GM18861 (cell line): ENCODE results near the gene RAET1L.
"Not testable (repeated sequence)": the region's sequence is repeated elsewhere in the genome, so short reads cannot be mapped to it uniquely, and the experiment has no call there.

Experiments
- ATAC-seq: cut with Tn5 transposase; IDR thresholded peaks from one replicate; pipeline ENCODE4 v1.9.1; 2021; ENCODE audit not compliant: unreplicated experiment

RAET1L gene

GRCh38 chr6:150044621-150045145 is 19.4 kb upstream of the RAET1L start:
- ATAC-seq, result no peak

- ATAC-seq, result no peak
These were observed 18.4 kb upstream of the RAET1L start for GRCh38 chr6:150043501-150044412.

GRCh38 chr6:150043096-150043495 is 17.8 kb upstream of the RAET1L start:
- ATAC-seq, result no peak

DNA sequence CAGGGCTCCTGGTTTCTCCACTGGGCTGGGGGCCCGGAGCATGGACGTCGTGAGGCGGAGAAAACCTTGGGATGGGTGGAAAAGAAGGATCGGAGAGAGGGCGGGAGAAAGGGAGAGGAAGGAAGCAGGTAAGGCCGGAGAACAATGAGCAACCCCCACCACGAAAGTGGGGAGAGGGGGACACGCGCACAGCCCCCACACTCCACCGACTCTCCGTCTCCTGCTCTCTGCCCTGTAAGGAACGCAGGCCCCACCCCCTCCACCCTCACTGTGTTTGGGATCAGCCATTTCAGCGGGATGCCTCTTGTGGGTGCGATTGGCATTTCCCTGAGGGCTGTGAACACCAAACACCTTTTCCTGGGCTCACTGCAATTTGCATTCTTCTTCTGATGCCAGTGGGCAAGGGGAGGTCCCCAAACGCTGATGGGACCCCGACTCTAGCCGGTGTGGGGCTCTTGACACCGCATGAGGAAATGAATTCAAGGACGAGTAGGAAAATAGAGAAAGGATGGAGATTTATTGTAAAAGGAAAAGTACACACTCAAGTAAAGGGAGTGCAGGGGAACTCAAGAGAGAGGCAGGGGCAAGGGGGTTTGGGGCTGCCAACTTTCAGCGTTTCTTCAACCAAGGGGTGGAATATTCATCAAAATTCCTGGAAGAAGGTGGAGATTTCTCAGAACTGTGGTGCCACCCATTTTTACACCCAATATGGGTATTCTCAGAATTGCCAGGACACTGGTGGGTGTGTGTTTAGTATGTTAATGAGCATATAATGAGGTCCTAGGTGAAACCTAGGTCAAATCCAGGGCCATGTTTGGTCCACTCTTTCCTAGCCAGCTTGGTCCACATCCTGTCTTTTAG is 13.1 kb upstream of the RAET1L start:
- ATAC-seq, result no peak

- no peak for ATAC-seq
These were observed 12.3 kb upstream of the RAET1L start for GRCh38 chr6:150037526-150038201.

DNA sequence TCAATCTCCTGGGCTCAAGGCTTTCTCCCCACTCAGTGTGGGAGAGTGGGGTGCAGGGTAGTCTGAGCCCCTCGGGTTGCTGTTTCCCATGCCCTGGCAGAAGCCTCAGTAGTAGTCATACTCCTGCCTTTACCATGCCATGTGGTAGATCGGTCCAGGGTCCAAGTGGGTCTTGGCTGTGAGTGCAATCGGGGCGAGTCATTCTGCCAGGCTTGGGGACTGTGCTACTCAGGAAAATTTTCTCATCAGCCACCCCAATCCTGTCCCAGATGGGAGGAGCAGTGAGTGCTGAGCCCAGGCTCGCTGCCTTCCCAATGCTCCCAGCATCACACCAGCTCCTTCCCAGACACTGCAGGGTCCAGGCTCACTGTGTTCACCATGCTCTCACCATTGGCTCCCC is 10.7 kb upstream of the RAET1L start:
- ATAC-seq, result no peak

DNA sequence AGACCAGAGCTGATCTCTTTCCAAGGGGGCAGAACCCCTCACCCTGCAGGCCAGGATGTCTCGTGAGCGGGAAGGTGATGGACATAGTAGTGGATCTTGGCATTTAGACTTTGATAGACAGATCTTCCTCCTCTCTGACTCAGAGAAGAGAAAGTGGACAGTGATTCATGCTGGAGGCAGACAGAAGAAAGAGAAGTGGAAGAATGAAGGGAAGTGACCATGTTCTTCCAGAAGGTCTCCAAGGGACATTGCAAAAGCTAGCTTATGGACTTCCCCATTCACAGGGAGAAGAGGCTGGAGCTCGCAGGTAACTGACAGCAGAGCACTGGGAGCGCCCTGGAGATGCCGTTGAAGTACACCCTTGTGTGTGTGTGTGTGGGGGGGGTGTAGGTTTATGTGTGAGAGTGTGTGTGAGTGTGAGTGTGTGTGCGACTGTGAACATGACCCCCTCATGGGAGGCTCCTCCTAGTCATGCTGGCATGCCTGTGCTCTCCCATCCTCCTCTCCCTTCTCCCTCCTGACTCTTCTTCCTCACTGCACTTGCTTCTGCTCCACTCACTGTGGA is 8.0 kb upstream of the RAET1L start:
- ATAC-seq, result no peak

DNA sequence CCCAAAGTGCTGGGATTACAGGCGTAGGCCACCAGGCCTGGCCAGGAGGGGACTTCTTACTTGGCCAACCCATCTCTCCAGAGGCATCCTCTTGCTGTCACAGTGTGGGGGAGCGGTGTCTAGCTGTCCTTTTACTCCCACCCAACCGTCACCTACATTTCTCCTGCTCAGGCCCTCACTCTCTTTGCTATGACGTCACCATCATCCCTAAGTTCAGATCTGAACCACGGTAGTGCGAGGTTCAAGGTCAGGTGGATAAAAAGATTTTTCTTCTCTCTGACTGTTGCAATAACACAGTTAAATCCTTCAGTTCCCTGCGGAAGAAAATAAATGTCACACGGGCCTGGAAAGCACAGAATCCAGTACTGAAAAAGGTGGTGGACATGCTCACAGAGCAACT is 7.3 kb upstream of the RAET1L start:
- ATAC-seq, result no peak

GRCh38 chr6:150030611-150031010 is 5.3 kb upstream of the RAET1L start:
- no peak for ATAC-seq

DNA sequence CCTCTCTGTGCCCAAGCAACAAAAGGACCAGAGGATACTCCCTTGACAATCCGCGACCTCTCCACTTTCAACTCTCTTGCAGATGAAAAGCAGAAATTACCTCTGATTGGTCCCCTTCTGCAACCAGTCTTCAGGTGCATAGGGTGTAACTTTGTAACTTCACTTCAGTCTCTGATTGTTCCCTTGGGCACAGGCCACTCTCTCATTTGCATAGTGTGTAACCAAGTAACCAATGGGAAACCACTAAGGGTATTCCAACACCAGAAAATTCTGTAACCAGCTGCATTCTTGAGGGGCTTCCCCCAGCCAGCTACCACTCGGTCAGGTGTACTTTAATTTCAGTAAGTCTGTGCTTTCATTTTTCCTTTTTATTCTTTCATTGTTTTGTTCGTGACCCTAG is 4.4 kb upstream of the RAET1L start:
- no peak for ATAC-seq

DNA sequence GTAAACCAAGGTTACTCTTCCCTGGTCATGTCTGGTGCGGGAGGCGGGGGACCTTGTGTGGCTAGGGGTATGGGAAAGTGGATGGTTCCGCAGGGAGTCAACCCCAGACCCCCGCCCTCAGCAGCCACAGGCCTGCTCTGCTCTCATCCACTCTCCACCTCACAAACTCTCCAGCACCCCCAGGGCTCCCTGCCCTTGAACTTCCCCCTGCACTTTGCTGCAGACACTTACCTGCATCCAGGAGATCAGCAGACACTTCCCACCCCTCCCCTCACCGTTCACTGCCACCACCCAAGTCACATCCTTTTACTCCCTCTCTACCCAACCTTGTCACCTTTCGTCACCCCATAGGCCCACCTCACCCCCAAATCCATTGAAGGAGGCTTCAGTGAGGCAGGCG is 3.9 kb upstream of the RAET1L start:
- no peak for ATAC-seq

DNA sequence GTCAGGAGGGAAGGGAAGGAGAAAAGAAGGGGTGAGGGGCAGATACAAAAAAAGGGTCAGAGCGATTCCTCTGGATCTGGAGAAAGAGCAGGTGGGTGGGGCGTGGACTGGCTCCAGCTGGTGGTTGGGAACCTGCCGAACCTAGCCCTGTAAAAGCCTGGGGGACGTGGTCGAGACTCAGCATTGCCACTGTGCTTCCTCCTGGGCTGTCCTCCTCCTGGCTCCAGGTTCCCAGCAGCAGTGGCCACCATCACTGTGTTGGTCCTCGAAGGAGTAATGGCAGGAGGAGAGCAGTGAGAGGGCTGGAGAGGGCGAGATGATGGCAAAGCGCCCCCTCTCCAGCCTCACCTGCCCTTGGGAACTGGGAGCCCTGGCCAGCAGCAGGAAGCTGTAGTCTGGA is 3.5 kb upstream of the RAET1L start:
- ATAC-seq, result no peak

- ATAC-seq, result no peak
These were observed 2.7 kb upstream of the RAET1L start for GRCh38 chr6:150027806-150028565.

DNA sequence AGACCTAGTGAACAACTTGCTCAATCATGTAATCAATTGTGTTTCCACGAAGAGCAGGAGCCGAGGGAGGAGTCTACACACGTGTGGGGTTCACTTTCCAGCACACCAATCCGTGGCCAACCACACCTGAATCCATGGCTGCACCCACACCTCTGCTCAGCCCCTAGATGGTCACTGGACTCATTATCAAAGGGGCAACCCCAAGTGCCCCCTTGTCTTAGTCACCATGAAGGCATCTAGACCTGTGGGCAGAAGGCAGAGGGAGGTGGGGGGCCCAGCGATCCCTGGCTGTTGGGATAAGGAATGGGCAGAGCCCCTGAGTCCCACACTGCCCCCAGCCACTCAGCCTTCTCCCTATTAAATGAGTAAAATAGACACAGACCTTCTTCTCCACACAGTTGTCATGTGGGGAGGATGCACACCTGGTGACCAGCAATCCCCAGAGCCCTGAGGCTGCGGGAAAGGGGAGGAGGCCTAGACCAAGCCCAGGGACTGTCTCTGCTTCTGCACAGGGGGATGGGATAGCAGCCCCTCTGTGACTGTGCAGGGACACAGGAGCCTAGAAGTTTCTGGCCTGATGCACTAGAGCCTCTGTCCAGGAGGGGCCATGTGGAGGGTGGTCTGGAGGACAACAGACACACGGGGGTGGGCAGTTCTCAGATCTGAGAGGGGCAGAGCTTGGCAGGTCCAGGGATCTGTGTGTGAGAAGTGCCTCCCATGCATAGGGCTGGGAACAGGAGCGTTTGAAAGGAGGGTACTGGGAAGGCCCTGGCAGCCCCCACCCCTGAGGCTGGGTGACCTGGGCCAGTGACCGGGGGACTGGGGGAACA is 1.9 kb upstream of the RAET1L start:
- no peak for ATAC-seq

- ATAC-seq, result no peak
These were observed 631 bp downstream of the RAET1L start for GRCh38 chr6:150024646-150025155.

GRCh38 chr6:150024021-150024420 is 1.3 kb downstream of the RAET1L start:
- not testable (repeated sequence) for ATAC-seq

GRCh38 chr6:150021870-150022269 is 3.5 kb downstream of the RAET1L start:
- not testable (repeated sequence) for ATAC-seq

GRCh38 chr6:150018846-150019580 is 6.3 kb downstream of the RAET1L start:
- ATAC-seq, result no peak
